Measurements from ENCODE around the gene GNAS-AS1. TPM values are rescaled to one million over a fixed set of nuclear protein-coding genes. Genes with fewer than 3 reads are reported as not detected.

GNAS-AS1 gene
- total RNA-seq, 2 donors from 2014 or later, result 0.88 to 1.7 TPM

GRCh38 chr20:58781138-58781537 lies 69.6 kb downstream of the GNAS-AS1 start:
- Histone ChIP-seq H3K9me3 (no peaks in the 10 kb centered on the region), H3K4me3 (no peak overlapping the region), H3K4me1 (no peaks in the 10 kb centered on the region), H3K36me3 (no peaks in the 10 kb centered on the region), H3K27ac (no peak overlapping the region), H3K9ac (ENCODE audit: low read depth in 2 of 2, low read length in 2 of 2) (no peak overlapping the region), H3K27me3 (no peaks in the 10 kb centered on the region)
- no peak for DNase-seq
- TF ChIP-seq CTCF (IDR thresholded peaks at IDR 0.05), result no peak
- intact Hi-C loops (cut with DNase I), result no loop called here

GRCh38 chr20:58778760-58779159 lies 71.9 kb downstream of the GNAS-AS1 start:
- H3K4me3 ChIP-seq, result no peak overlapping the region
- no peak overlapping the region for H3K9ac ChIP-seq (ENCODE audit: low read depth in 2 of 2, low read length in 2 of 2)
- DNase-seq, result no peak
- H3K4me1 ChIP-seq, result no peaks in the 10 kb centered on the region
- no peaks in the 10 kb centered on the region for H3K27me3 ChIP-seq
- no peaks in the 10 kb centered on the region for H3K9me3 ChIP-seq
- intact Hi-C loops (cut with DNase I), result no loop called here
- H3K27ac ChIP-seq, result no peak overlapping the region
- no peaks in the 10 kb centered on the region for H3K36me3 ChIP-seq
- TF ChIP-seq CTCF (IDR thresholded peaks at IDR 0.05), result no peak

- TF ChIP-seq CTCF (IDR thresholded peaks at IDR 0.05), result no peak
- H3K9ac ChIP-seq (ENCODE audit: low read depth in 2 of 2, low read length in 2 of 2), result no peak overlapping the region
- DNase-seq, result no peak
- H3K4me1 ChIP-seq, result no peaks in the 10 kb centered on the region
- H3K4me3 ChIP-seq, result no peak overlapping the region
- H3K36me3 ChIP-seq, result no peaks in the 10 kb centered on the region
- H3K9me3 ChIP-seq, result no peaks in the 10 kb centered on the region
- no peak overlapping the region for H3K27ac ChIP-seq
- intact Hi-C loops (cut with DNase I), result no loop called here
- H3K27me3 ChIP-seq, result no peaks in the 10 kb centered on the region
These were observed 73.0 kb downstream of the GNAS-AS1 start for GRCh38 chr20:58777657-58778056.

- intact Hi-C loops (cut with DNase I), result no loop called here
- DNase-seq, result no peak
- H3K9ac ChIP-seq (ENCODE audit: low read depth in 2 of 2, low read length in 2 of 2), result no peak overlapping the region
- H3K27ac ChIP-seq, result no peak overlapping the region
- H3K9me3 ChIP-seq, result no peaks in the 10 kb centered on the region
- H3K36me3 ChIP-seq, result no peaks in the 10 kb centered on the region
- no peaks in the 10 kb centered on the region for H3K27me3 ChIP-seq
- H3K4me1 ChIP-seq, result no peaks in the 10 kb centered on the region
- TF ChIP-seq CTCF (IDR thresholded peaks at IDR 0.05), result no peak
- H3K4me3 ChIP-seq, result no peak overlapping the region
These were observed 74.6 kb downstream of the GNAS-AS1 start for GRCh38 chr20:58776109-58776508.

GRCh38 chr20:58775371-58775770 lies 75.3 kb downstream of the GNAS-AS1 start:
- no peaks in the 10 kb centered on the region for H3K36me3 ChIP-seq
- intact Hi-C loops (cut with DNase I), result no loop called here
- H3K27me3 ChIP-seq, result no peaks in the 10 kb centered on the region
- no peaks in the 10 kb centered on the region for H3K9me3 ChIP-seq
- DNase-seq, result no peak
- TF ChIP-seq CTCF (IDR thresholded peaks at IDR 0.05), result no peak
- no peak overlapping the region for H3K9ac ChIP-seq (ENCODE audit: low read depth in 2 of 2, low read length in 2 of 2)
- no peak overlapping the region for H3K27ac ChIP-seq
- H3K4me3 ChIP-seq, result no peak overlapping the region
- H3K4me1 ChIP-seq, result no peaks in the 10 kb centered on the region
